ENCODE data around the gene ARHGEF11.
"Not testable (repeated sequence)": the region's sequence is repeated elsewhere in the genome, so short reads cannot be mapped to it uniquely, and the experiment has no call there.

The ARHGEF11 gene, protein sequence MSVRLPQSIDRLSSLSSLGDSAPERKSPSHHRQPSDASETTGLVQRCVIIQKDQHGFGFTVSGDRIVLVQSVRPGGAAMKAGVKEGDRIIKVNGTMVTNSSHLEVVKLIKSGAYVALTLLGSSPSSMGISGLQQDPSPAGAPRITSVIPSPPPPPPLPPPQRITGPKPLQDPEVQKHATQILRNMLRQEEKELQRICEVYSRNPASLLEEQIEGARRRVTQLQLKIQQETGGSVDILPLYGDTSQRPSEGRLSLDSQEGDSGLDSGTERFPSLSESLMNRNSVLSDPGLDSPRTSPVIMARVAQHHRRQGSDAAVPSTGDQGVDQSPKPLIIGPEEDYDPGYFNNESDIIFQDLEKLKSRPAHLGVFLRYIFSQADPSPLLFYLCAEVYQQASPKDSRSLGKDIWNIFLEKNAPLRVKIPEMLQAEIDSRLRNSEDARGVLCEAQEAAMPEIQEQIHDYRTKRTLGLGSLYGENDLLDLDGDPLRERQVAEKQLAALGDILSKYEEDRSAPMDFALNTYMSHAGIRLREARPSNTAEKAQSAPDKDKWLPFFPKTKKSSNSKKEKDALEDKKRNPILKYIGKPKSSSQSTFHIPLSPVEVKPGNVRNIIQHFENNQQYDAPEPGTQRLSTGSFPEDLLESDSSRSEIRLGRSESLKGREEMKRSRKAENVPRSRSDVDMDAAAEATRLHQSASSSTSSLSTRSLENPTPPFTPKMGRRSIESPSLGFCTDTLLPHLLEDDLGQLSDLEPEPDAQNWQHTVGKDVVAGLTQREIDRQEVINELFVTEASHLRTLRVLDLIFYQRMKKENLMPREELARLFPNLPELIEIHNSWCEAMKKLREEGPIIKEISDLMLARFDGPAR (N-terminal part only)

DNA sequence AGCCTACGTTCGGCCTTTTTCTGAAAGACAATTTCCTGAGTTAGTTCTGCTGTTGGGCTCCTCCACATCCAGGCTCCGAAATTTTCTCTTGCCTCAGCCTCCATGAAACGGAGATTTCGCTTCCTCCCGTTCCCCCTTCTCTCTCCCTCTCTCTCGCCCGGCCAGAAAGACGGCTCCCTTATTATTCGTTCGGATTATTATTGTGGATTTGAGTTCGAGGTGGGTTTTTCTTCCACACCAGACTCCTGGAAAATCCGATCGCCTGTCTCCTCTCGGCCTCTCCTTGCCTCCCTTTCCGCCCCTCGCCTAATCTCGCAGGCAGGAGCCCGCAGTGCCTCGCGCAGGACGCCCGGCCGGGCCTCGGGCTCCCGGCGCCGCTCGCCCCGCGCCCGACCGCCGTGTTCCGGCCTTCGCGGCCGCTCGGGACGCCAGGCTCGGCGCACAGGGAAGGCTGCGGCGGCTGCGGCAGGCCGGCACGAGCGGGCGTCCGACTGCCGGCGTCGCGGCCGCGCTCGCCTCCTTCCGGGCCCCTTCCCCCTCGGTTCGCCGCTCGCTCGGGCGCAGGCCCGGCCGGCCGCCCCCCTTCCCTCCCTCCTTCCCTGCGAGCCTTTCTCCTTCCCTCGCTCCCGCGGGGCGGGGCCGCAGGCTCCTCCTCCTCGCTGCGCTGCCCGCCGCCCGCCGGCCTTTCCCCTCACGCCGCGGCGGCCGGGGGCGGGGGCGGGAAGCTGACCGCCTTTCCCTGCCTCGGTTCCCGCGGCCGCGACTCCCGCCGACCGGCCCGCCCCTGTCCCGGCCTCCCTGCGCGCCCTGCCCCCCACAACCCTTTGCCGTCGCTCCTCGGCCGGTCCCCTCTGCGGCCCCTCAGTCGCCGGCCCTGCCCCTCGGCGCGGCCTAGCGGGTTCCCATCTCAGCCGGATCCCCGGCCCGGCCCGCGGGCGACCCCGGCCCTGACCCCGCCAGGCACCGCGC lies at the start of gene ARHGEF11:
Gene ARHGEF11, minus strand, starts transcription at position 493 of the 969 bp plus-strand sequence. CDS start 1,412 bp downstream, outside the sequence.
- peak; percentile 93 for DNase-seq (ENCODE audit: low spot score)

DNA sequence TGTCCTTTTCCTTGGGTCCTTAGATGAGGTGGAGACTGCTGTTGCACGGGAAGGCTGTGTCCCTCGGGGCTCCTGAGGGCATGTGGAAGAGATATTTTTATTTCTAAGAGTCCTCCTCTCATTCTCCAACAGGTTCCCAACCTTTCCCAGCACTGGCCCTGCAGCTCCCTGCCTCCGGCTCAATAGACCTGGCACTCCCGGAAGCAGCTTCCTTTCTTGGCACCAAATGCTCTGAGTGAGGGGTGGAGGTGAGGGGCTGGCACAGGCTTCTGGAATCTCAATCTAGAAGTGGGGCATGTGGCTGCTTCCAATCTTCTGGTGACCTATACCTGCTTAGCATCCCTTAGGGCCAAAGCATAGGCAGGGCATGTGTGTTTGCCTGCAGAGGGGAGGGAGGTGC lies 49.5 kb upstream of the ARHGEF11 start:
- DNase-seq (ENCODE audit: low spot score), result no peak

DNA sequence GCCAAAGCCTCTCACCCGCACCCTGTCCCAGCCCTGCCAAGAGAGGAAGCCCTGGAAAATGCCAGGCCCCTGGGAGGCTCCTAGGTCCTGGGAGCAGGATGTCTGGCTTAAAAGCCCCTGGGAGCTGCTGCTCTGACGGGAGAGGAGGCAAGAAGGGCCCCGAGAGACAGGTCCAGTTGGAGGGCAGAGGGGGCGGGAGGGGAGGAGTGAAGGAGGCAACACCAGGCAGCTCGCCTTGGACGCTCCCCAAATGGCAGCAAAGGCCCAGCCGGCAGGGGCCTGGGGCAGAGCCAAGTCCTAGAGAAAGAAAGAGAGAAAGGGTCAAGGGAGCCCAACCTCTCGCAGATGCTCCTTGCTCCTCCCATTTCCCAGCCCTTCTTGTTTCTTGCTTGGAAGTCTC lies 47.3 kb upstream of the ARHGEF11 start:
- peak; percentile 49 for DNase-seq (ENCODE audit: low spot score)

DNA sequence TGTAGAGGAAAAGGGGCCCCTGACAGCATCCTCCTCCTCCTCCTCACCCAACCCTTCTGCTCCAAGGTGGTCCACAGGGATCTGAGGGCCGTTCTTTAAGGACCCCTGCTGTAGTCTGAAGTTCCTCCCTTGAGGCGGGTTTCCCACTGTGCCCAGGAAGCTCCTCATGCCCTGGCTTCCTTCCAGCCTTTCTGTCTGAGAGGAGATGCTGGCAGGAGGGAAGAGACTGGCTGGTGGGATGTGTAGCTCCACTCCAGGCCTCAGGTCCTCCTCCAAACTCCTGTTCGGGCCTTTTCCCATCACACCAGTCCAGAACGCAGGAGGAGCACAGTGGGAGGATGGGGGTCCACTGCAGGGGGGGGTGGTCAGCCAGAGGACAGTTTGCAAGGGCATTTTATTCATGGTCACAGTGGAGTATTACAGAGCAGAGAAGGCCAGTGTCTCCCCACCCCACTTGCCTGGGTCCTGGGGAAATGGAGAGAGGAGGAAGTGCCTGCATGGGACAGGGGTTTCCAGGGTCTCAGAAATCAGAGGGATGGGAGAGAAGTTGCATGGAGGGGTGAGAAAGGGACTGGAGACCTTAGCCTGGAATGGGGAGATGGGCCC lies 46.2 kb upstream of the ARHGEF11 start:
- no peak for DNase-seq (ENCODE audit: low spot score)

DNA sequence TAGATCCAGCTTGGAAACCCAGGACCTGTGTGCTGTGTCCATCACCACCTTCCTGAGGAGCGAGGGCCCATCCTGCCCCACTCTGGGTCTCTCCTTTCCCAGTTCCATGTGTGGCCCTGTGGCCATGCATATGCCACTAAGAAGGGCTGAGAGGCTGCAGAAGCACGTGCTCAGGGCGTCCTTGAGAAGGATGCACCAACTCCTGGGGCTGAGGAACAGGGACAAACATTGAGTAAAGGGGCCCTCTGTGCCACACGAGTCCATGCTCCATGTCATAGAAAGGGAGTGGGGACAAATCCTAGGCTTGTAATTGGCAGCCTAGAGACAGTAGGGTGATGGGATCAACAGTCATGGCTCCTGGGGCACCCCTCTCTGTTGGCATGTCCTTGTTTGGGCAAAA lies 45.6 kb upstream of the ARHGEF11 start:
- DNase-seq (ENCODE audit: low spot score), result peak; percentile 43

DNA sequence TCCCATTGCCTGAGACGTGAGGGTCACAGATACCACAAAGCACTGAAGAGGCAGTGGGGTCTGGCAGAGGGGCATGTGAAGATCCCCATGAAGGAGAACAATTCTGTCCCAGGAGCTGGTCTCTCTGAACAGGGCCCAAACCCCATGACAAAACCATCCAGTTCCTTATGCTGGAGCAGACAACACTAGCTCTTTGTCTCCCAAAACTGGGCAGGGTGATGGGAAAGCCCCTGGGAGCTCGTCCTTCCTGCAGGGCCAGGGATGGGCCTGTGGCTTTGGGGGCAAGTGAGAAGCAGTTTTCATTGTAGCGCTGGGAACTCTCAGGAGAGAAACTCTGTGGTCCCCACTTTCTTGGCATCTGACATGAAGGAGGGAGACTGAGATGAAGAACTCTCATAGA lies 45.2 kb upstream of the ARHGEF11 start:
- DNase-seq (ENCODE audit: low spot score), result peak; percentile 39

DNA sequence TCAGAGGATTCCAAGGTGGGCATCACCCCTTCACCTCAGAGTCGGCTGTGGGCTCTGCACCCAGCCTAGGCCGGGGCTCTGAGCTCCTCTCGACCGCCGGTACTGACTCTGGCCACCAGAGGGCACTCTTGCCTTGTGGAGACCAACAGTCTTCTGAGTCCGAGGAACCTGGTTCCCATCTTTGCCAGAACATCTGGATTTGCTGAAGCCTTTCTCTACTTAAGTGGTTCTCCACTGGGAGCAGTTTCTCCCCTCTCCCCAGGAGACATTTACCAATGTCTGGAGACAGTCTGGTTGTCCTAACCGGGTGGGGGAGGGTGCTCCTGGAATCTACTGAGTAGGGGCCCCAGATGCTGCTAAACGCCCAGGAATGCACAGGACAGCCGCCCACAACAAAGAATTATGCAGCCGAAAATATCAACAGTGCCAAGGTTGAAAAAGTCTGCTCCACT lies 44.7 kb upstream of the ARHGEF11 start:
- peak; percentile 91 for DNase-seq (ENCODE audit: low spot score)

DNA sequence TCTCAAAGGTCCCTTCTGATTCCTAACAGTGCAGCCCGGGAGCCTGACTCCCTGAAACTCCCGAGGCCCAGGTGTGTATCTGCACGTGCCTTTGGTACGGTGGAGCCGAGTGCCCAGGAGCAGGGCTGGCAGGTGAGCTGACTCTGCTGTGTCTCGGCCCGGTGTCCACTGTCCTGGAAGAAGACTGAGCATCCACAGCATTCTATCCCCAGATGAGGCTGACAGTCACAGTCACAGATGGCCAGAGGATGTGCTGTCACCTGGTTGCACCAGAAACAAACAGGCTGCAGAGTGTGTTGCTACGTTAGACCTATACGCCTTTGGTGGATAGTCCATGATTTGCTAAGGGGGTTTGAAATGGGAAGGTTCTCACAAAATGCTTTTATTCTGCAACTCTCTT lies 44.2 kb upstream of the ARHGEF11 start:
- no peak for DNase-seq (ENCODE audit: low spot score)

DNA sequence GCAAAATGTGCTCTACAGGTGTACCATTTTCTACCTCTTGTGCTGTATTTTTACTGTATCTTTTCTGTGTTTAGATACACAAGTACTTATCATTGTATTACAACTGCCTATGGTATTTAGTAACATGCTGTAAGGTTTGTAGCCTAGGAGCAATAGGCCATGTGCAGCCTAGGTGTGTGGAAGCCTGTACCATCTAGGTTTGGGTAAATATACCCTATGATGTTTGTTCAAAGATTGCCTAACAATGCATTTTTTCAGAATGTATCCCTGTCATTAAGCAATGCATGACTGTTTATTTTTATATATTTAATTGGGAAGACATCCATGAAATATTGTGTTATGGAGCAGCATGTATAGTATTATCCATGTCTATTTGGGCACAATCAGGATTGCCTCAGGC lies 43.1 kb upstream of the ARHGEF11 start:
- DNase-seq (ENCODE audit: low spot score), result no peak

DNA sequence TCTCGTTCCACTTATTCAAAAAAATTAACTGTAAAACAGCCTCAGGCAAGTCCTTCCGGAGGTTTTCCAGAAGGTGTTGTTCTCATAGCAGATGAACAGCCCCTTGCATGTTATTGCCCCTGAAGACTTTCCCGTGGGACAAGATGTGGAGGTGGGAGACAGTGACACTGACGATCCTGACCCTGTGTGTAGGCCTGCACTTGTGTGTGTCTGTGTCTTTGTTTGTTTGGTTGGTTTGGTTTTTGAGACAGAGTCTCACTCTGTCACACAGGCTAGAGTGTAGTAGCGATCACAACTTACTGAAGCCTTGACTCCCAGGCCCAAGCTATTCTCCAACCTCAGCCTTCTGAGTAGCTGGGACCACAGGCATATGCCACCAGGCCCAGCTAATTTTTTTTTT lies 41.5 kb upstream of the ARHGEF11 start:
- no peak for DNase-seq (ENCODE audit: low spot score)

DNA sequence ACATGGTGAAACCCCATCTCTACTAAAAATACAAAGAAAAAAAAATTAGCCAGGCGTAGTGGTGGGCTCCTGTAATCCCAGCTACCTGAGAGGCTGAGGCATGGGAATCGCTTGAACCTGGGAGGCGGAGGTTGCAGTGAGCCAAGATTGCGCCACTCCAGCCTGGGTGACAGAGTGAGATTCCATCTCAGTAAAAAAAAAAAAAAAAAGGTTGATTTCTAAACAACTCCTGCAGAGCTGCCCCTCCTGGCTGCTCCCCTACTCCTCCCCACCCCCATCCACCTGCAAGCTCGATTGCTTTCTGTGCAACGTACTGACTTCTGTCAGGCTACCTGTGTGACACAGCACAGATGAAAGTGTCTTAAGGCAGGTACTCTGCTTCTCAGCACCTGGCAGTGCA lies 40.8 kb upstream of the ARHGEF11 start:
- no peak for DNase-seq (ENCODE audit: low spot score)

DNA sequence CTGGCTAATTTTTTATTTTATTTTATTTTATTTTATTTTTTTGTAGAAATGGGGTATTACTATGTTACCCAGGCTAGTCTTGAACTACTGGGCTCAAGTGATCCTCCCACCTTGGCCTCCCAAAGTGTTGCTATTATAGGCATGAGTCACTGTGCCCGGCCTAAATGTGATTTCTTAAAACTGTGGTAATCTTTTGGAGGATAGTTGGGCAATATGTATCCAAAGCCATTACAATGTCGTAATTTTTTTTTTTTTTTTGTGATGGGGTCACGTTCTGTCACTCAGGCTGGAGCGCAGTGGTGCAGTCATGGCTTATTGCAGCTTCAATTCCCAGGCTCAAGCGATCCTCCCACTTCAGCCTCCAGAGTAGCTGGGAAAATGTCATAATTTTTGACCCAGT lies 39.9 kb upstream of the ARHGEF11 start:
- no peak for DNase-seq (ENCODE audit: low spot score)

DNA sequence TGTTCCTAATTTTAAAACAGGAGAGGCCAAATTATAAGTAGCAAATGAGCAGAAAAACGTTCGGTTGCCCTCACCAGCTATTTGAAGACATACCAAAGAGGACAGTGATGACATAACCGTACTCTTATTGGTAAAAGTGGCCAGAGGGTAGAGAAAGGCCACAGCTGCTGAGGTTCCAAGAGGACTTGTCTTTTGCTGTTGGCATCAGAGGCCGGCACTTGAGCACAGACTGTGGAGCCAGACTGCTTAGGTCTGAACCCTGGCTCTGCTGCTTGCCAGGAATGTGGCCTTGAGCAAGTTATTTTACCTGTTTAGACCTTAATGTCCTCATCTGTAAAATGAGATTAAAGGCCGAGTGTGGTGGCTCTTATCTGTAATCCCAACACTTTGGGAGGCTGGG lies 39.2 kb upstream of the ARHGEF11 start:
- no peak for DNase-seq (ENCODE audit: low spot score)

DNA sequence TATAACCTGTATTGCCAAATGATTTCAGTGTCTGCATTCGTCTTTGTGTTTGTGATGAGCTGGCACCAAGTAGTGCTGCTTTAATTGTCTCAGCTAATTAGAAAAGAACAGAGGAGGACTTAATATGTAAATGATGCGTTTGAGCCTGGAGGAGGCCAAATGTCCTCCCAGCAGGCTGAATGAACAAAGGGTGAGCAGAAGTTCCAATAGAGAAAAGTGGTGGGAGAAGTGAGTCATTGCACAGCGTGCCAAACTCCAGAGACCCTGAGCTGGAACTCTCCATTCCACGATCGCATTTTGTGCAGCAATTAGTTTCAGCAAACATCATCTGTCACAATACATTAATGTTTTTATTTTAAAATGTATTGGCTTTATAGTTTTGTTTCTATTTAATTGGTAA lies 36.2 kb upstream of the ARHGEF11 start:
- no peak for DNase-seq (ENCODE audit: low spot score)

DNA sequence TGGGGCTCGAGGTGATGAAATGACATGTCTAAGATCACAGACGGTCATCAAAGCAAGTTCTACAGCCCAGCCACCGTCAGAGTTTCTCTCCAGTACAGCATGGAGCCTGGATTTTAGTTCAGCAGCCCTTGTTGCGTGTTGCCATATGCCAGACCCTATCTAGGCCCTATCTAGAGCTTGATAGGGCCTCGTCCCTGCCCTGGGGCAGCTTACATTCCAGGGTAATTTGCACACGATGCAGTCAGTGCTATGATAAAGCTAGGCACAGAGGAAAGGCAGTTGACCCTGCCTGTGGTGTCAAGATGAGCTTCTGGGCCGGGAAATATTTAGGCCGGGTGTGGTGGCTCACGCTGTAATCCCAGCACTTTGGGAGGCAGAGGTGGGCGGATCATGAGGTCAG lies 35.2 kb upstream of the ARHGEF11 start:
- DNase-seq (ENCODE audit: low spot score), result no peak

DNA sequence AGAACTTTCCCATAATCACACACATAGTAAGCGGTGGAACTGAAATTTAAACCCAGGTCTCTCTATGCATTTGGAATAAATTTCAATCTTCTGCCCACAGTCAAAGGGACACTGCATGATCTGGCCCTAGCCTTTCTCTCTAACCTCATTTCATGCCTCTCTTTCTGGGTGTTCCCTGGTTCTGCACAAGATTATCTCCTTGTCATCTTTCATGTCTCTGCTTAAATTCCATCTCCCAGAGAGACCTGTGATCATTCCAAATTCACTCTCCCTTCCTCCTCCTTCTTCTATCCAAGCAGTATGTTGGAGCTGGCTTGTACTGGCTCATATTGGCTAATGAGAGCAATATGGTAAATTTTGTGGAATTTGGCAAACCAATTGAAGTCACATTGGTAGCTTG lies 31.9 kb upstream of the ARHGEF11 start:
- DNase-seq (ENCODE audit: low spot score), result no peak

DNA sequence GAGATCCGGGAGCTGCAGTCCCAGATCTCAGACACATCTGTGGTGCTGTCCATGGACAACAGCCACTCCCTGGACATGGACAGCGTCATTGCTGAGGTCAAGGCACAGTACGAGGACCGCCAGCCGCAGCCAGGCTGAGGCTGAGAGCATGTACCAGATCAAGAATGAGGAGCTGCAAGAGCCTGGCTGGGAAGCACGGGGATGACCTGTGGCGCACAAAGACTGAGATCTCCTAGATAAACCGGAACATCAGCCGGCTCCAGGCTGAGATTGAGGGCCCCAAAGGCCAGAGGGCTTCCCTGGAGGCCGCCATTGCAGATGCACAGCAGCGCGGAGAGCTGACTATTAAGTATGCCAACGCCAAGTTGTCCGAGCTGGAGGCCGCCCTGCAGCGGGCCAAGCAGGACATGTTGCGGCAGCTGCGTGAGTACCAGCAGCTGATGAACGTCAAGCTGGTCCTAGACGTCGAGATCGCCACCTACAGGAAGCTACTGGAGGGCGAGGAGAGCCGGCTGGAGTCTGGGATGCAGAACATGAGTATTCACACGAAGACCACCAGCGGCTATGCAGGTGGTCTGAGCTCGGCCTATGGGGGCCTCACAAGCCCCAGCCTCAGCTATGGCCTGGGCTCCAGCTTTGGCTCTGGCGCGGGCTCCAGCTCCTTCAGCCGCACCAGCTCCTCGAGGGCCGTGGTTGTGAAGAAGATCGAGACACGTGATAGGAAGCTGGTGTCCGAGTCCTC lies 28.6 kb upstream of the ARHGEF11 start:
- peak; percentile 81 for DNase-seq (ENCODE audit: low spot score)

DNA sequence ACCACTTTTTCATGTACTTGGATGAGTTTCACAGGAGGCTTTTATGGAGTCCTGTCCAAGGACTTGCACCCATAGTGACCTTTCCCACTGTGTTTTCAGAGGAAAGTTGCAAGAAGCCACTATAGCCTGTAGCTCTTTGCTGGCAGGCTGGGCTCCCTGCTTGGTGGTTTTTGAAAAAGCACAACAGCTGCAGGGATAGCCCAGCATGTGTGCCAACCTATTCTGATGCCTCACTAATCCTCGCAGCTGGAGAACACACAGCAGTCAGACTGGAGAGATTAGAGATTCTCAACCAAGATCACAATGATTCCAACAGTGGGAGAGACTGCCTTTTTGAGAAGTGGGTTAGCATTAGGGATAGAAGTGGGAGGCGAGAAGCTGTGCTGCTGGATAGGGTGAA lies 24.1 kb upstream of the ARHGEF11 start:
- peak; percentile 53 for DNase-seq (ENCODE audit: low spot score)

DNA sequence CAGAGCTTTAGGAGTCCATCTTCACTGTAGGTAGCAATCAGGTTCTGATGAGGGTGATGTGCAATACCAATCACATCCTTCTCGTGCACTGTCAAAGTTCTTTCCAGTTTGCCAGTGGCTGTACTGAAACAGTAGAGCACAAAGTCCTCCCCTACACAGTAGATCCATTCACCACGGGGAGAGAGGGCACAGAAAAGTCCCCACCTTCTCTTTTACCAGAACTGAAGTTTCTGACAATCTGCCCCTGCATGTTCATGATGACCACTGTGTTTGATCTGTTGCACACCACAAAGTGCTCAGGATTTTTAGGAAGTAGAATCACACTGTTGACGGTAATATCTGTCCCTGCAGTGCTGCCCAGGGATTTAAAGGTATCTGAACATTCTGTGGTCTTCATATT lies 13.7 kb upstream of the ARHGEF11 start:
- not testable (repeated sequence) for DNase-seq (ENCODE audit: low spot score)

DNA sequence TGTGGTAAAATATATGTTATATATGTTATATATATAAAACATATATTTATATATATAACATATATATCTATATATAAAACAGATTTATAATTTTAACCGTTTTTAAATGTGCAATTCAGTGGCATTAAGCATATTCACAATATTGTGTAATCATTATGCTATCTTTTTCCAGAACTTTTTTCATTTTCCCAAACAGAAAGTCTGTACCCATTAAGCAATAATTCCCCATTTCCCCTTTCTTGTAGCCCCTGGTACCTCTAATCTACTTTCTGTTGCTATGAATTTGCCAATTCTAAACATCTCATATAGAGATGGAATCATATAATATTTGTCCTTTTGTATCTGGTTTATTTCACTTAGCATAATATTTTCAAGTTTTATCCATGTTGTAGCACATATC lies 10.7 kb upstream of the ARHGEF11 start:
- no peak for DNase-seq (ENCODE audit: low spot score)

DNA sequence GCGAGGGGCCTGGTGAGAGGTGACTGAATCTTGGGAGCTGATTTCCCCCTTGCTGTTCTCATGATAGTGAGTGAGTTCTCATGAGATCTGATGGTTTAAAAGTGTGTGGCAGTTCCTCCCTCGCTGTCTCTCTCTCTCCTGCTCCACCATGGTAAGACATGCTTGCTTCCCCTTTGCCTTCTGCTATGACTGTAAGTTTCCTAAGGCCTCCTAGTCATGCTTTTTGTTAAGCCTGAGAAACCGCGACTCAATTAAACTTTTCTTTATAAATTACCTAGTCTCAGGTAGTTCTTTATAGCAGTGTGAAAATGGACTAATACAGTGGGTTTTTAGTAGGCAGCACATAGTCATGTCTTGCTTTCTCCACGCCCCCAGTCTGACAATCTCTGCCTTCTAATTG lies 10.2 kb upstream of the ARHGEF11 start:
- not testable (repeated sequence) for DNase-seq (ENCODE audit: low spot score)
